Fibroblast of peridontal ligament (primary cell): ENCODE measurements around the gene FAM110D.

ENCODE experiments used
- DNase-seq: peaks from one replicate; pipeline ENCODE4 v3.0.0-alpha.2; 2010; ENCODE audit errors: extremely low read depth

The FAM110D gene

GRCh38 chr1:26129778-26130177 lies 29.1 kb upstream of the FAM110D start:
- no peak for DNase-seq

GRCh38 chr1:26130695-26131094 lies 28.2 kb upstream of the FAM110D start:
- no peak for DNase-seq

- no peak for DNase-seq
These were observed 26.6 kb upstream of the FAM110D start for GRCh38 chr1:26132128-26132833.

GRCh38 chr1:26132834-26133167 lies 26.1 kb upstream of the FAM110D start:
- no peak for DNase-seq

GRCh38 chr1:26134466-26134865 lies 24.4 kb upstream of the FAM110D start:
- no peak for DNase-seq

GRCh38 chr1:26138974-26139558 lies 19.8 kb upstream of the FAM110D start:
- no peak for DNase-seq

GRCh38 chr1:26142159-26142558 lies 16.7 kb upstream of the FAM110D start:
- DNase-seq: no peak

GRCh38 chr1:26145041-26145959 lies 13.6 kb upstream of the FAM110D start:
- peak; percentile 86 for DNase-seq

GRCh38 chr1:26145960-26146294 lies 13.0 kb upstream of the FAM110D start:
- no peak for DNase-seq

GRCh38 chr1:26148887-26149286 lies 10.0 kb upstream of the FAM110D start:
- no peak for DNase-seq

GRCh38 chr1:26153966-26154532 lies 4.8 kb upstream of the FAM110D start:
- no peak for DNase-seq

- no peak for DNase-seq
These were observed 4.1 kb upstream of the FAM110D start for GRCh38 chr1:26154750-26155149.

GRCh38 chr1:26155370-26156284 lies 3.3 kb upstream of the FAM110D start:
- DNase-seq: no peak

- DNase-seq: no peak
These were observed 2.4 kb upstream of the FAM110D start for GRCh38 chr1:26156285-26157038.

GRCh38 chr1:26158271-26158907 lies 490 bp upstream of the FAM110D start:
- DNase-seq: no peak

- no peak for DNase-seq
These were observed 812 bp downstream of the FAM110D start for GRCh38 chr1:26159743-26160039.

GRCh38 chr1:26160527-26161414 lies 1.9 kb downstream of the FAM110D start:
- no peak for DNase-seq

GRCh38 chr1:26161415-26162219 lies 2.7 kb downstream of the FAM110D start:
- peak; percentile 21 for DNase-seq
